ENCODE results near the gene PRPF6. TPM values are rescaled to one million over a fixed set of nuclear protein-coding genes. Genes with fewer than 3 reads are reported as not detected.

PRPF6 gene
- total and polyA plus RNA-seq, 2 of the 13 experiments (the other 11 are each of a cell fraction or from before 2014, with no cell fraction given): 63.7 to 101 TPM

DNA sequence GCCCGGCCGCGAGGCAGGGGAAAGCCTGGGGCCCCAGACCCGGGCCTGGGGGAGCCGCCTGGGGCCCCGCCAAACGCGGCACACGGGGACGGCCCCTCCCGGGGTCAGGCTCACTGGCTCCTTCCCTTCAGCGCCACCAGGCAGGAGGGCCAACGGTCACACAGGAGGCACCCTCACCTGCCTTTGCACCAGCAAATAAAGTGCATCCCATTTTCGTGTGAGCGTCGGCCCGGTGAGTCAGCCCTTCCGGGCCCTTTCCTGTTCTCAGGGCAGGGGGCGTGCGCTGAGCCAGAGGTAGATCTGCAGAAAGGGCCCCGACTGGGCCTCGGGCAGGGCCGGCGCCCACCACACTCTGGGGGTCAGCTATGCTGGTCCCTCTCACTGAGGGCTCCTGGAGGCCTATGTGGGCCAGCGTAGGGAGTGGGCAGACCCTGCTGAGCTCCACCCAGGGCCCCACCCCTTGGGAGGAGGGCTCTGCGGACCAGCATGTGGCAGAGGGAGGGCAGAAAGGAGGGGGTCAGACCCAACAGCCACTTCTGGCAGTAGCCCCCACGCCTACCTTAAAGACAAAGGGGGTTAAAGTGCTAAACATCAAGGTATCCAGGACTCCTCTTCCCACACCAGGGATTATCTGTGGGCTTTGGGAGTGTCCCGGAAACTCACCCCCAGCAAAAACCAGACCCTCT, 23.8 kb upstream of the PRPF6 start (continued):
- no peak for TF ChIP-seq MBNL3 (CRISPR knock-in tag; conservative IDR thresholded peaks at IDR 0.05)
- TF ChIP-seq ZNF205 (CRISPR knock-in tag; IDR thresholded peaks at IDR 0.05): peak; percentile 90
- no peak for TF ChIP-seq HMG20B (CRISPR knock-in tag; conservative IDR thresholded peaks at IDR 0.05)
- TF ChIP-seq YEATS4 (CRISPR knock-in tag; IDR thresholded peaks at IDR 0.05; ENCODE audit: borderline replicate concordance): no peak
- TF ChIP-seq ZNF224 (CRISPR knock-in tag; IDR thresholded peaks at IDR 0.05): no peak
- TF ChIP-seq, protein P1, sequence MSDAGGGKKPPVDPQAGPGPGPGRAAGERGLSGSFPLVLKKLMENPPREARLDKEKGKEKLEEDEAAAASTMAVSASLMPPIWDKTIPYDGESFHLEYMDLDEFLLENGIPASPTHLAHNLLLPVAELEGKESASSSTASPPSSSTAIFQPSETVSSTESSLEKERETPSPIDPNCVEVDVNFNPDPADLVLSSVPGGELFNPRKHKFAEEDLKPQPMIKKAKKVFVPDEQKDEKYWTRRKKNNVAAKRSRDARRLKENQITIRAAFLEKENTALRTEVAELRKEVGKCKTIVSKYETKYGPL (CRISPR knock-in tag; IDR thresholded peaks at IDR 0.05): no peak
- peak; percentile 92; the same call in 1 of the 2 replicates for TF ChIP-seq ZSCAN9 (CRISPR knock-in tag; IDR thresholded peaks at IDR 0.05; ENCODE audit: borderline replicate concordance)
- no peak; a peak in 1 of 4 replicates for TF ChIP-seq MAFK (conservative IDR thresholded peaks at IDR 0.05 in 1 of 2, IDR thresholded peaks at IDR 0.05 in 1 of 2; ENCODE audit: low read length in 2 of 2)
- peak; percentile 62; the same call in 1 of the 2 replicates for TF ChIP-seq ZZZ3 (CRISPR knock-in tag; IDR thresholded peaks at IDR 0.05; ENCODE audit: borderline replicate concordance)
- TF ChIP-seq, protein P2, sequence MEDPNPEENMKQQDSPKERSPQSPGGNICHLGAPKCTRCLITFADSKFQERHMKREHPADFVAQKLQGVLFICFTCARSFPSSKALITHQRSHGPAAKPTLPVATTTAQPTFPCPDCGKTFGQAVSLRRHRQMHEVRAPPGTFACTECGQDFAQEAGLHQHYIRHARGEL (CRISPR knock-in tag; IDR thresholded peaks at IDR 0.05): 0 out of 2 replicates have a peak, but pooled peaks have one; percentile 24
- TF ChIP-seq, protein P3, sequence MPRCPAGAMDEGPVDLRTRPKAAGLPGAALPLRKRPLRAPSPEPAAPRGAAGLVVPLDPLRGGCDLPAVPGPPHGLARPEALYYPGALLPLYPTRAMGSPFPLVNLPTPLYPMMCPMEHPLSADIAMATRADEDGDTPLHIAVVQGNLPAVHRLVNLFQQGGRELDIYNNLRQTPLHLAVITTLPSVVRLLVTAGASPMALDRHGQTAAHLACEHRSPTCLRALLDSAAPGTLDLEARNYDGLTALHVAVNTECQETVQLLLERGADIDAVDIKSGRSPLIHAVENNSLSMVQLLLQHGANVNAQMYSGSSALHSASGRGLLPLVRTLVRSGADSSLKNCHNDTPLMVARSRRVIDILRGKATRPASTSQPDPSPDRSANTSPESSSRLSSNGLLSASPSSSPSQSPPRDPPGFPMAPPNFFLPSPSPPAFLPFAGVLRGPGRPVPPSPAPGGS (CRISPR knock-in tag; IDR thresholded peaks at IDR 0.05): peak; percentile 57; the same call in 1 of the 2 replicates
- no peak for TF ChIP-seq ZNF333 (CRISPR knock-in tag; IDR thresholded peaks at IDR 0.05; ENCODE audit: borderline replicate concordance)
- TF ChIP-seq ZNF17 (CRISPR knock-in tag; IDR thresholded peaks at IDR 0.05): 0 out of 2 replicates have a peak, but pooled peaks have one; percentile 57
- TF ChIP-seq, protein P4, sequence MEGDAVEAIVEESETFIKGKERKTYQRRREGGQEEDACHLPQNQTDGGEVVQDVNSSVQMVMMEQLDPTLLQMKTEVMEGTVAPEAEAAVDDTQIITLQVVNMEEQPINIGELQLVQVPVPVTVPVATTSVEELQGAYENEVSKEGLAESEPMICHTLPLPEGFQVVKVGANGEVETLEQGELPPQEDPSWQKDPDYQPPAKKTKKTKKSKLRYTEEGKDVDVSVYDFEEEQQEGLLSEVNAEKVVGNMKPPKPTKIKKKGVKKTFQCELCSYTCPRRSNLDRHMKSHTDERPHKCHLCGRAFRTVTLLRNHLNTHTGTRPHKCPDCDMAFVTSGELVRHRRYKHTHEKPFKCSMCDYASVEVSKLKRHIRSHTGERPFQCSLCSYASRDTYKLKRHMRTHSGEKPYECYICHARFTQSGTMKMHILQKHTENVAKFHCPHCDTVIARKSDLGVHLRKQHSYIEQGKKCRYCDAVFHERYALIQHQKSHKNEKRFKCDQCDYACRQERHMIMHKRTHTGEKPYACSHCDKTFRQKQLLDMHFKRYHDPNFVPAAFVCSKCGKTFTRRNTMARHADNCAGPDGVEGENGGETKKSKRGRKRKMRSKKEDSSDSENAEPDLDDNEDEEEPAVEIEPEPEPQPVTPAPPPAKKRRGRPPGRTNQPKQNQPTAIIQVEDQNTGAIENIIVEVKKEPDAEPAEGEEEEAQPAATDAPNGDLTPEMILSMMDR (CRISPR knock-in tag; IDR thresholded peaks at IDR 0.05): peak; percentile 55
- TF ChIP-seq, protein P5, sequence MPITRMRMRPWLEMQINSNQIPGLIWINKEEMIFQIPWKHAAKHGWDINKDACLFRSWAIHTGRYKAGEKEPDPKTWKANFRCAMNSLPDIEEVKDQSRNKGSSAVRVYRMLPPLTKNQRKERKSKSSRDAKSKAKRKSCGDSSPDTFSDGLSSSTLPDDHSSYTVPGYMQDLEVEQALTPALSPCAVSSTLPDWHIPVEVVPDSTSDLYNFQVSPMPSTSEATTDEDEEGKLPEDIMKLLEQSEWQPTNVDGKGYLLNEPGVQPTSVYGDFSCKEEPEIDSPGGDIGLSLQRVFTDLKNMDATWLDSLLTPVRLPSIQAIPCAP (CRISPR knock-in tag; IDR thresholded peaks at IDR 0.05; ENCODE audit: low read depth): no peak
- no peak for TF ChIP-seq HNRNPK (IDR thresholded peaks at IDR 0.05; ENCODE audit: low read depth, low read length, poor library complexity, severe bottlenecking)
- TF ChIP-seq GFI1 (CRISPR knock-in tag; IDR thresholded peaks at IDR 0.05; ENCODE audit: borderline replicate concordance): no peak
- peak; percentile 95 for TF ChIP-seq GLI4 (CRISPR knock-in tag; IDR thresholded peaks at IDR 0.05; ENCODE audit: borderline replicate concordance)
- TF ChIP-seq ZNF614 (CRISPR knock-in tag; IDR thresholded peaks at IDR 0.05; ENCODE audit: borderline replicate concordance): peak; percentile 93; the same call in 1 of the 2 replicates
- 0 out of 2 replicates have a peak, but pooled peaks have one; percentile 16 for TF ChIP-seq ZNF589 (CRISPR knock-in tag; conservative IDR thresholded peaks at IDR 0.05)
- TF ChIP-seq HNF4A (CRISPR knock-in tag; IDR thresholded peaks at IDR 0.05): no peak
- TF ChIP-seq SKI (IDR thresholded peaks at IDR 0.05; ENCODE audit: partially characterized antibody): no peak
- TF ChIP-seq DPF2 (CRISPR knock-in tag; IDR thresholded peaks at IDR 0.05; ENCODE audit: borderline replicate concordance, low read depth): no peak
- peak in 1 of 2 experiments; percentile 81; a peak in 2 of 4 replicates for TF ChIP-seq POLR2A (IDR thresholded peaks at IDR 0.05; ENCODE audit: insufficient read depth in 1 of 2, low read depth in 2 of 2, low read length in 2 of 2)
- no peak for TF ChIP-seq POGZ (CRISPR knock-in tag; IDR thresholded peaks at IDR 0.05)

Data from HepG2 (cell line).